Fibroblast of the aortic adventitia (primary cell): Measurements from ENCODE around the gene MRPL4. TPM values are rescaled to one million over a fixed set of nuclear protein-coding genes. Genes with fewer than 3 reads are reported as not detected.
A peak's percentile ranks its signal among the peaks of the same experiment; 100 is the strongest.

Experiments used
- DNase-seq: peaks from one replicate; pipeline ENCODE4 v3.0.0-alpha.2; 2010; ENCODE audit warnings: low read depth
- H3K4me3 ChIP-seq: 2 replicates; pipeline ENCODE4 v1.5.1; 2011; ENCODE audit warnings: low read depth, mild to moderate bottlenecking, control low read depth, low read length, moderate library complexity
- CTCF ChIP-seq: IDR thresholded peaks from 2 replicates; pipeline ENCODE4 v1.5.1; 2011; ENCODE audit warnings: mild to moderate bottlenecking, low read length, control low read depth, inconsistent platforms; ENCODE audit not compliant: insufficient read depth
- total RNA-seq: library from RNA; depleted of rRNA; stranded (reverse); fragments of >200 nt; gene quantifications from 2 replicates; pipeline ENCODE4 v1.2.3, GENCODE V29; 2012; ENCODE audit warnings: low replicate concordance

Gene MRPL4
- total RNA-seq, 1 donor, result 33.9 TPM

GRCh38 chr19:10292789-10293636 lies 41.0 kb downstream of the MRPL4 start:
- TF ChIP-seq CTCF, result no peak
- DNase-seq, result no peak
- no peak overlapping the region for H3K4me3 ChIP-seq

DNA sequence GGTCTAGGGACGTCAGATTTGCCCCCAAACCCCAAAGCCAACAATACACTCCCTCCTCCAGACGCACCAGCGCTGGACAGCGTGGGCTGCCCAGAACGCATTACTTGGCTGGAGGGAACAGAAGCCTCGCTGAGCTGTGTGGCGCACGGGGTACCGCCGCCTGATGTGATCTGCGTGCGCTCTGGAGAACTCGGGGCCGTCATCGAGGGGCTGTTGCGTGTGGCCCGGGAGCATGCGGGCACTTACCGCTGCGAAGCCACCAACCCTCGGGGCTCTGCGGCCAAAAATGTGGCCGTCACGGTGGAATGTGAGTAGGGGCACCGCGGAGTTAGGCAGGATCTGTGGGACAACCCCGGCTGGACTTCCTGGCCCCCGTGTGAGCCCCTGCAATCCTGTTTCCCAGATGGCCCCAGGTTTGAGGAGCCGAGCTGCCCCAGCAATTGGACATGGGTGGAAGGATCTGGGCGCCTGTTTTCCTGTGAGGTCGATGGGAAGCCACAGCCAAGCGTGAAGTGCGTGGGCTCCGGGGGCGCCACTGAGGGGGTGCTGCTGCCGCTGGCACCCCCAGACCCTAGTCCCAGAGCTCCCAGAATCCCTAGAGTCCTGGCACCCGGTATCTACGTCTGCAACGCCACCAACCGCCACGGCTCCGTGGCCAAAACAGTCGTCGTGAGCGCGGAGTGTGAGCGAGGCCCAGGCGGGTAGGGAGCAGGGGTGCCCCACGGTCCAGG lies 41.8 kb downstream of the MRPL4 start:
- no peak for DNase-seq
- H3K4me3 ChIP-seq, result no peak overlapping the region
- TF ChIP-seq CTCF, result no peak

- no peak for TF ChIP-seq CTCF
- DNase-seq, result no peak
- no peak overlapping the region for H3K4me3 ChIP-seq
Observed at GRCh38 chr19:10294368-10294697, 42.3 kb downstream of the MRPL4 start.

DNA sequence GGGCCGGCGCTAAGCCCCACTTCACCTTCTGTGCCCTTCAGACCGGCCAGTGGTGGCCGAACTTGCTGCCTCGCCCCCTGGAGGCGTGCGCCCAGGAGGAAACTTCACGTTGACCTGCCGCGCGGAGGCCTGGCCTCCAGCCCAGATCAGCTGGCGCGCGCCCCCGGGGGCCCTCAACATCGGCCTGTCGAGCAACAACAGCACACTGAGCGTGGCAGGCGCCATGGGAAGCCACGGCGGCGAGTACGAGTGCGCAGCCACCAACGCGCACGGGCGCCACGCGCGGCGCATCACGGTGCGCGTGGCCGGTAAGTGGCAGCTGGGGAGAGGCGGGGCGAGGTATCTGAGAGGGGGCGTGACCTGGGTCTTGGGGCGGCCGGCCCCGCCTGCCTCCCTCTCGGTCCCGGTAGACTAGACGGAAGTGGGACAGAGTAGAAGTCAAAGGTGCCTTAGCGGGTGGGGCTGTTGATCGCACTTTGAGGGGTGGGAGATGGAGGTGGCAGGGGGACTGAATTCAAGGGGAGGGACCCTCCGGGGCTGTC lies 43.4 kb downstream of the MRPL4 start:
- no peak overlapping the region for H3K4me3 ChIP-seq
- DNase-seq, result no peak
- TF ChIP-seq CTCF, result peak; percentile 15

DNA sequence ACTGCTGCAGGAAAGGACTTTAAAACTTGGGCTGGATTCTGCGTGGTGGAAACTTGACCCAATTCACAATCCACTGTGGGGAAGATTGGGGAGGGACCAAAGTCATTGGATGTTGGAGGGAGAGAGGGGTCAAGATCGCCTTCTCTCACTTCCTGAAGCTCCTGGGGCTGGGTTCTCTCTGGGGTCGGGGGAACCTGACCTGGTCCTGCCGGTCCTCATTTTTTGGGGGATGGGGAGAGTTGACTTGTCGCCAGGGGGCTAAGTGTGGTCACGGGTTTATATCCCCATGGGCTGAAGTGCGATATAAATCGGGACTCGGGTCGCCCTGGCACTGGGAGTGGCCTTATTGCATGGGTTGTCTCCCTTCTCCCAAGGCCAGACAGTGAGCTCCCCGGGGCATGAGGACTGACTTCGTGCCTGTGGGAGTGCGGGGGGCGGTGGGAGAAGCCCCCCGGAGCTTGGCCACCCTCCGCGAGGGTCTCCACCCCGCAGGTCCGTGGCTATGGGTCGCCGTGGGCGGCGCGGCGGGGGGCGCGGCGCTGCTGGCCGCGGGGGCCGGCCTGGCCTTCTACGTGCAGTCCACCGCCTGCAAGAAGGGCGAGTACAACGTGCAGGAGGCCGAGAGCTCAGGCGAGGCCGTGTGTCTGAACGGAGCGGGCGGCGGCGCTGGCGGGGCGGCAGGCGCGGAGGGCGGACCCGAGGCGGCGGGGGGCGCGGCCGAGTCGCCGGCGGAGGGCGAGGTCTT lies 44.0 kb downstream of the MRPL4 start:
- no peak for TF ChIP-seq CTCF
- H3K4me3 ChIP-seq, result no peak overlapping the region
- DNase-seq, result no peak

GRCh38 chr19:10299545-10300458 lies 47.8 kb downstream of the MRPL4 start:
- no peak for TF ChIP-seq CTCF
- no peak for DNase-seq

More at GRCh38 chr19:10299545-10300458, 47.8 kb downstream of the MRPL4 start:
- no peak overlapping the region for H3K4me3 ChIP-seq
